ENCODE measurements around the gene CEP104.

DNA sequence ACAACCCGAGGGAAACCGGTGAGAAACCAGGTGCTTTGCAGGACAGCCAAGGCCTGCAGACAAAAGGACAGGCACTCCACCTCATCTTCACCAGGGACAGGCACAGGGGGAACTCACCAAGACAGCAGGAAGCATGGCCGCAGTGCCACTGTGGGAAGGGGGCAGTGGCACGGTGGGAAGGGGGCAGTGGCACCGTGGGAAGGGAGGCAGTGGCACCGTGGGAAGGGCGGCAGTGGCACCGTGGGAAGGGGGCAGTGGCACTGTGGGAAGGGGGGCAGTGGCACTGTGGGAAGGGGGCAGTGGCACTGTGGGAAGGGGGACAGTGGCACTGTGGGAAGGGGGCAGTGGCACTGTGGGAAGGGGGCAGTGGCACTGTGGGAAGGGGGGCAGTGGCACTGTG is 32.4 kb downstream of the CEP104 start:
- no peak for TF ChIP-seq GABPB2 (CRISPR knock-in tag; conservative IDR thresholded peaks at IDR 0.05)
- no peak for TF ChIP-seq ZNF324 (CRISPR knock-in tag; IDR thresholded peaks at IDR 0.05)
- TF ChIP-seq, protein P1, sequence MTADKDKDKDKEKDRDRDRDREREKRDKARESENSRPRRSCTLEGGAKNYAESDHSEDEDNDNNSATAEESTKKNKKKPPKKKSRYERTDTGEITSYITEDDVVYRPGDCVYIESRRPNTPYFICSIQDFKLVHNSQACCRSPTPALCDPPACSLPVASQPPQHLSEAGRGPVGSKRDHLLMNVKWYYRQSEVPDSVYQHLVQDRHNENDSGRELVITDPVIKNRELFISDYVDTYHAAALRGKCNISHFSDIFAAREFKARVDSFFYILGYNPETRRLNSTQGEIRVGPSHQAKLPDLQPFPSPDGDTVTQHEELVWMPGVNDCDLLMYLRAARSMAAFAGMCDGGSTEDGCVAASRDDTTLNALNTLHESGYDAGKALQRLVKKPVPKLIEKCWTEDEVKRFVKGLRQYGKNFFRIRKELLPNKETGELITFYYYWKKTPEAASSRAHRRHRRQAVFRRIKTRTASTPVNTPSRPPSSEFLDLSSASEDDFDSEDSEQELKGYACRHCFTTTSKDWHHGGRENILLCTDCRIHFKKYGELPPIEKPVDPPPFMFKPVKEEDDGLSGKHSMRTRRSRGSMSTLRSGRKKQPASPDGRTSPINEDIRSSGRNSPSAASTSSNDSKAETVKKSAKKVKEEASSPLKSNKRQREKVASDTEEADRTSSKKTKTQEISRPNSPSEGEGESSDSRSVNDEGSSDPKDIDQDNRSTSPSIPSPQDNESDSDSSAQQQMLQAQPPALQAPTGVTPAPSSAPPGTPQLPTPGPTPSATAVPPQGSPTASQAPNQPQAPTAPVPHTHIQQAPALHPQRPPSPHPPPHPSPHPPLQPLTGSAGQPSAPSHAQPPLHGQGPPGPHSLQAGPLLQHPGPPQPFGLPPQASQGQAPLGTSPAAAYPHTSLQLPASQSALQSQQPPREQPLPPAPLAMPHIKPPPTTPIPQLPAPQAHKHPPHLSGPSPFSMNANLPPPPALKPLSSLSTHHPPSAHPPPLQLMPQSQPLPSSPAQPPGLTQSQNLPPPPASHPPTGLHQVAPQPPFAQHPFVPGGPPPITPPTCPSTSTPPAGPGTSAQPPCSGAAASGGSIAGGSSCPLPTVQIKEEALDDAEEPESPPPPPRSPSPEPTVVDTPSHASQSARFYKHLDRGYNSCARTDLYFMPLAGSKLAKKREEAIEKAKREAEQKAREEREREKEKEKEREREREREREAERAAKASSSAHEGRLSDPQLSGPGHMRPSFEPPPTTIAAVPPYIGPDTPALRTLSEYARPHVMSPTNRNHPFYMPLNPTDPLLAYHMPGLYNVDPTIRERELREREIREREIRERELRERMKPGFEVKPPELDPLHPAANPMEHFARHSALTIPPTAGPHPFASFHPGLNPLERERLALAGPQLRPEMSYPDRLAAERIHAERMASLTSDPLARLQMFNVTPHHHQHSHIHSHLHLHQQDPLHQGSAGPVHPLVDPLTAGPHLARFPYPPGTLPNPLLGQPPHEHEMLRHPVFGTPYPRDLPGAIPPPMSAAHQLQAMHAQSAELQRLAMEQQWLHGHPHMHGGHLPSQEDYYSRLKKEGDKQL (CRISPR knock-in tag; IDR thresholded peaks at IDR 0.05; ENCODE audit: borderline replicate concordance), result no peak
- TF ChIP-seq ATF1 (CRISPR knock-in tag; IDR thresholded peaks at IDR 0.05), result no peak
- TF ChIP-seq ATF1 (tag; IDR thresholded peaks at IDR 0.05), result no peak
- TF ChIP-seq TEAD4 (IDR thresholded peaks at IDR 0.05; ENCODE audit: low read length), result no peak
- no peak for TF ChIP-seq TEAD4 (CRISPR knock-in tag; IDR thresholded peaks at IDR 0.05; ENCODE audit: borderline replicate concordance)
- TF ChIP-seq POLR2AphosphoS5 (IDR thresholded peaks at IDR 0.05; ENCODE audit: control insufficient read depth, insufficient read depth, low read depth, low read length), result no peak
- TF ChIP-seq, protein P2, sequence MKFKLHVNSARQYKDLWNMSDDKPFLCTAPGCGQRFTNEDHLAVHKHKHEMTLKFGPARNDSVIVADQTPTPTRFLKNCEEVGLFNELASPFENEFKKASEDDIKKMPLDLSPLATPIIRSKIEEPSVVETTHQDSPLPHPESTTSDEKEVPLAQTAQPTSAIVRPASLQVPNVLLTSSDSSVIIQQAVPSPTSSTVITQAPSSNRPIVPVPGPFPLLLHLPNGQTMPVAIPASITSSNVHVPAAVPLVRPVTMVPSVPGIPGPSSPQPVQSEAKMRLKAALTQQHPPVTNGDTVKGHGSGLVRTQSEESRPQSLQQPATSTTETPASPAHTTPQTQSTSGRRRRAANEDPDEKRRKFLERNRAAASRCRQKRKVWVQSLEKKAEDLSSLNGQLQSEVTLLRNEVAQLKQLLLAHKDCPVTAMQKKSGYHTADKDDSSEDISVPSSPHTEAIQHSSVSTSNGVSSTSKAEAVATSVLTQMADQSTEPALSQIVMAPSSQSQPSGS (CRISPR knock-in tag; IDR thresholded peaks at IDR 0.05), result no peak
- TF ChIP-seq TAF15 (IDR thresholded peaks at IDR 0.05; ENCODE audit: low read depth, low read length), result no peak
- no peak for TF ChIP-seq YY1 (IDR thresholded peaks at IDR 0.05; ENCODE audit: borderline replicate concordance in 1 of 3, control insufficient read depth in 1 of 3, extremely low read depth in 1 of 3, insufficient read depth in 3 of 3, insufficient read length in 1 of 3, insufficient replicate concordance in 2 of 3, low read depth in 1 of 3, low read length in 2 of 3)
- no peak for TF ChIP-seq POLR2A (conservative IDR thresholded peaks at IDR 0.05)
